GM19463 (cell line): Measurements from ENCODE around the gene OR6B3.

Source experiments
- ATAC-seq: cut with Tn5 transposase; IDR thresholded peaks from one replicate; pipeline ENCODE4 v1.9.1; 2021; ENCODE audit warnings: mild to moderate bottlenecking, moderate library complexity; ENCODE audit not compliant: unreplicated experiment

OR6B3 gene

DNA sequence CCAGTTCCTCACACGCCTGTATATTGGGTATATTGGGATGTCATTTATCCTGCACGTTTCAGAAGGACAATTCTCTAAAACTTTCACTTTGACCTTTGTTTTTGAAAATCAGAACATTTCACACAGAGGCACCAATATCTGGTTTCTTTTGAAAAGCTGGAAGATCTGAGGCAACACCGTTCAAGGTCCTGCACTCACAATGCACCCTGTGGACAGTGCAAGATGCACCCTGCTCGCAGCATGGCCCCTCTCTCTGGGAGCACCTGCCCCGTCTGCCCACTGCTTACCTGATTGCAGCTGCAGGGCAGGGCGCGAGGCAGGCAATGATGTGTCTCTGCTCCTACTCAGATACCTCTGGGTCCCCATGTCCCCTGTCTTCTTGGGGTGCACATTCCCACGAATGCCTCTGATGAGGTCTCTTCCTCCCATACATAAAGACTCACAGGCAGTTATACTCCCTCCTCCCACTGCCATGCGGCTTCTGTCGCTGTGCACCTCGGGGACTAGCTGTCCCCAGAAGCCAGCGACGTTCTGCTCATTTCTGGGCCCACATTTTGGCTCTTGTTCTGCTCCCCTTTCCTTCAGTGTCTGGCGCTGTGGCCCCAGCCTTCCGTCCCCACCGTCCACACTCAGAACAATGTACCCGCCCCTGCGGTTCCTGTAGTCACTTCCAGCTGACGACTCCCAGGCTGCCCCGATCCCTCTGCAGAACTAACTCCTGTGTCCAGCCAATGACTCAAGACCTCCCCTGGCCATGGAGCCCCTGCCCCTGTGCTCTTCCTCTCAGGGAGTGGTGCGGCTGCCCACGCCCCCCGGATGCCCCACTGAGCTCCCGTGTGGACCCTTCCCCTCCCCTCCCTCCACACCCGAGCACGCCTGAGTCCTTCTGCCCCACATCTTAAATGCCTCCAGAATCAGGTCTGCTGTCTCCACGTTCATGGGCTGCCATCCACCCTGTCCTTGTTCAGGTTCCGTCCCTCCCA lies at the start of gene OR6B3:
OR6B3 (minus strand) TSS at position 349 of the 983 bp plus-strand sequence.
- ATAC-seq, result no peak

- ATAC-seq, result no peak
Observed at GRCh38 chr2:240098349-240098748, 45.0 kb upstream of the OR6B3 start.

- ATAC-seq, result no peak
Observed at GRCh38 chr2:240095556-240096523, 42.5 kb upstream of the OR6B3 start.

DNA sequence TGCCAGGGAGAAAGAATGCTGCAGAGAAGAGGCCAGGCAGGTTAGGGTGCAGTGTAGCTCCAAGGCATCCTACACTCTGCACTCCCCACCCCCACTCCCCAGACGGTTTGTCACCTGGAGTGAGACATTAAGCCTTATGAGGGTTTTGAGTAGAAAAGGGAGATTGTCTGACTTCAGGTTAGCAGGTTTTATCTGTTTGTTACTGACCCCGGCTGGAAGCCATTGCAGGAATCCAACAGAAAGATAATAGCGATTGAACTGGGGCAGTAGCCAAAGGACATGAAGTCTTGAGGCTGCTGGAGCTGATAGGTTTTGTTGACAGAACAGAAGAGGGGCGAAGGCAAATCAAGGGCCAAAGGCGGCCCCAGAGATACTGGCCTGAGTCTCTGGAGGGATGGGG lies 36.0 kb upstream of the OR6B3 start:
- ATAC-seq, result no peak

GRCh38 chr2:240086563-240086962 lies 33.2 kb upstream of the OR6B3 start:
- ATAC-seq, result no peak

GRCh38 chr2:240078631-240079030 lies 25.3 kb upstream of the OR6B3 start:
- no peak for ATAC-seq

- no peak for ATAC-seq
Observed at GRCh38 chr2:240077442-240077841, 24.1 kb upstream of the OR6B3 start.

- no peak for ATAC-seq
Observed at GRCh38 chr2:240074545-240074944, 21.2 kb upstream of the OR6B3 start.

DNA sequence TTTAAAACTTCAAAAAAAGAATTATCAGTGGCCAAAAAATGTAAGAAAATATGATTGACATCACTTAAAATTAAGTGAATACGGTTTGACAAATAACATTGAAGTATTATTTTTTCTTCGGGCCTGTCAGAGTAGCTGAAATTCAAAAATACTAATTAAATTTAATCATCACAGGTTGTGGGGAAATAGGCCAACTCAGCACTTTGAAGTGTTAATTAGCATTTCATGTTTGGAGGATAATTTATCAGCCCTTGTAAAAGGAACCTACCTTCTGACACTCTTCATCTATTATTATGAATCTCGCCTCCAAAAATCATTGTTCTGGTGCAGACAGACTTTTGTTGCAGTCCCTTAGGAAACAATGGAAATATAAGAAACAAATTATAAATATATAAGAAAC lies 17.6 kb upstream of the OR6B3 start:
- ATAC-seq, result no peak

DNA sequence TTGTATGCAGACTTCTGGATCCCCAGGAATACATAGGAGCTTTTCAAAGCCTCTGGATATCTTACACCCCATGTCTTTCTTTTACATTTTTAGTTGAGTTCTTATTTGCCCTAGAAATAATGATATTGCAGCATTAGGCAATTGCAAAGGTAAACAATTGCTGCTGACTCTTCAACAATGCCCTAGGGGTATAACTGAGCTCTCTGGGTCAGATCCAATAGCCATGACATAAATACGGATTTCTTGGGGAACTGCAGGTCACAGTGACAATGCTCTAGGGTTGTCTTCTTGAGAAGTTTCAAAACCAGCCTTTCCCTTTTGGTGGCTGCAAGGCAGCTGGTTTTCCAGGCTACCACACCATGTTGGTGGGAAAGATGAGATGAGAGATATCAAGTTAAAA lies 16.5 kb upstream of the OR6B3 start:
- no peak for ATAC-seq

DNA sequence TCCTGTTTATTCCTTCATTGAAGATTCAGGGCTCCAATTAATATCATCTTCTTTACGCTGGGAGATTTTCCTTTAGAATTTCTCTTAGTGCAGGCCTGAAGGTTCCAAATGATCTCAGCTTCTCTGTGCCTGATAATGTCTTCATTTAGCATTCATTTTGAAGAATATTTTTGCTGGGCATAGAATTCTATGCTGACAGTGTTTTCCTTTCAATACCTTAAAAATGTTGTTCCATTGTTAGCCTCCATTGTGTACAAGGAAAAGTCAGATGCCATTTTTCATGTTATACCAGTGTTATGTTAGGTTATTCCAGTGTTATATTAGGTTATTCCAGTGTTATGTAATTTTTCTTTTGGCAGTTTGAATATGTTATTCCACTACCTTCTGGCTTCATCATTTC lies 14.9 kb upstream of the OR6B3 start:
- ATAC-seq, result no peak

DNA sequence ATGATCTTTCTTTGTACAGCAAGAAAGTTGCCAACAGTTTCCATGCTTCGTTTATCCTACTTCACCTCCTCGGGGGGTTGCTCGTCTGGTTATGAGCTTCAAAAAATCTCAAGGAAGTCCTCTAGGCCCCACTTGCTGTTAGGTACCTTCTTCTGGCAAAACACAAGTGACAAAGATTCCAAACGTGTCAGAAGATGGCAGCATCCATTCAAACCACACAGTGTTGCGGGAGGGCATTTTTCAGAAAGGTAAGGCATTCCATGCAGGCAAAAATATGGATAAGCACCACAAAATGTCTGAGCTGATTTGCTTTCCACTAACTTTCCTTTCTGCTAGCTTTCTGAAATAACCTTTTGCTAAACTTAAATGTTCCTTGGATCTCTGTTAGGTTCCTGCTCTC lies 13.2 kb upstream of the OR6B3 start:
- ATAC-seq, result no peak

GRCh38 chr2:240064898-240065297 lies 11.6 kb upstream of the OR6B3 start:
- ATAC-seq, result no peak

DNA sequence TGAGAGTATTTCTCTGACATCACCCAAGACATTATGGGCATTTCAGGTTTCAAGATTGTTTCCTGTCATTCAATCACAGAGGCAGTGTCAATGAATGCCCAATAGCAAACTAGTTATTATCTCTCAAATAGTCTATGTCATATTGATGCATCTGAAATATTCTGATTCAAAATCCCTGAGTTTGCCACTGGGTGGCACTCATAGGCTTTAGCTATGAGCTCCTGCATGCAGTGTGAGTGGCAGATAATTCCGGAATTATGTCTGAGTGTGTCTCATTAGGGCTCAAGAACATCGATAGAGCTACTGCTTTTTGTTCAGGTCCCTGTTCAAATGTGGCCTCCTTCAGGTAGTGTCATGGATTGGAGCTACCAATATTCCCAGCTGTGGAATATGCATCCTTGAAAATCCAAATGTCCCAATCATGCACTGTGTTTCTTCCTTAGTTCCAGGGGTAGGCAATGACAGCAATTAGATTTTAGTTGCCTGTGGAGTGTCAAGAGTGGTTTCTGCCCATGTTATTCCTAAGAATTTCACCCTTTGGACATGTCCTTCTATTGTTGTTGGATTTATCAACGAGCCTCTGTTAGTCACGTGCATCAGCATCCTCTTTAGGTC lies 7.8 kb upstream of the OR6B3 start:
- ATAC-seq, result no peak

- no peak for ATAC-seq
Observed at GRCh38 chr2:240056678-240057077, 3.4 kb upstream of the OR6B3 start.

DNA sequence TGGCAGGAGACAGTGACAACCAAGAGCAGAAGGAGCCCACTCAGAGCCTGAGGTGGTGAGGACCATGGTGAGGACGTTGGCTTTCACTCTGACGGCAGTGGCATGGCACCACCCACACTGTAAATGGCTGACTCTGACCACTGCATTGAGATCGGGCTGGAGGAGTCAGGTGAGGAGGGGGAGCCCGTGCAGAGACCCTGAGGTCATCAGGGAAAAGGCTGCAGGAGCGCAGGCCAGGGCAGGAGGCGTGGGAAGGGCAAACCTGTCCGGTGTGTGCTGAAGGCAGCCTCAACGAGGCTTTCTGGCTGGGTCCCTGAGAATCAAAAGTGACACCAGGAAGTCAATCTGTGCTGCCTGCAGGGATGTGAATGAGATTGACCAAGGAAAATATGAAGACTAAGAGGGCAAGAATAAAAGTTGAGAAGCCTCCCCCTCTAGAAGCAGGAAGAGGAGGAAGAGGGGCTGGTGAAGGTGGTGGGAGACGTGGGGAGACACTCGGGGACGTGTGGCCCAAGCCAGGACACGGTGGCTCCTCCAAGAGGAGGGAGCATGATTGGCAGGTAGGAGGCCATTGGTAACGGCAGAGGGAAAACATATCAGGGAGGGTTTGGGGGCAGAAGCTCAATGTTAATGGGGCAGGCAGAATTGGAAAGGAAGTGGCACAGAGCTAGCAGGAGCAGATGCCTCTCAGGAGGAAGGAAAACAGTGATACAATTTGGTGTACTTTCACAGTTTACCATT lies 2.0 kb upstream of the OR6B3 start:
- ATAC-seq, result no peak

DNA sequence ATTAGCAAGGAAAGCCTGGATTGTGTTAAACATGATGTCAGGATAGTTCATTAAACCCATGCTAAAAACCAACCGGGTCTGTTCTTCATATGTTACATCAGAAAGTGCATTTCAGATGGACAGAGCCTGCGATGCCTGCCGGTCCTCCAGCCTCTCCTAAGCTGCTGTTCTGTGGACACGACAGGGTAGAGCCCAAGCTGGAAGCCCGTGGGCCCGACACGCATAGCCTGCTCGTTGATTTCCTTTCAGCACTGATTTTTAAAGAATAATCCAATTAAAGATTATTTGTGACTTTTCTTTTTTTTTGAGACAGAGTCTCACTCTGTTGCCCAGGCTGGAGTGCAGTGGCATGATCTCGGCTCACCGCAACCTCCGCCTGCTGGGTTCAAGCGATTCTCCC lies 797 bp downstream of the OR6B3 start:
- no peak for ATAC-seq

DNA sequence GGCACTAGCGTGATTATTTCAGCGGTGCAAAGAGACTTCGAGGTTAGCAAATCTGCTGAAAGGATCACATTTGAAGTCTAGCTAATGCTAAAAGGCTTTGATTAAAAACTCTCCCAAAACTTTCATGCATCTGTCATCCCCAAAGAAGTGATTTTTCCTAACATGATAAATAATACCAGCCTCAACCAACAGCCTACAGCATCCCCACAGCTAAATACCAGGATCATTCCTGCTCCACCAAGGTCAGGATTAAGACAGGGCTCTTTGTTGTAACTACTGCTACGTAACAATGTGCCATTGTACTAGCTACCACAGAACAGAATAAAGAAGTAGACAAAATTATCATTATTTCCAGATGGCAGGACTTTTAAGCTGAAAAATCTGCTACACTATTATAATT lies 1.6 kb downstream of the OR6B3 start:
- ATAC-seq, result no peak

DNA sequence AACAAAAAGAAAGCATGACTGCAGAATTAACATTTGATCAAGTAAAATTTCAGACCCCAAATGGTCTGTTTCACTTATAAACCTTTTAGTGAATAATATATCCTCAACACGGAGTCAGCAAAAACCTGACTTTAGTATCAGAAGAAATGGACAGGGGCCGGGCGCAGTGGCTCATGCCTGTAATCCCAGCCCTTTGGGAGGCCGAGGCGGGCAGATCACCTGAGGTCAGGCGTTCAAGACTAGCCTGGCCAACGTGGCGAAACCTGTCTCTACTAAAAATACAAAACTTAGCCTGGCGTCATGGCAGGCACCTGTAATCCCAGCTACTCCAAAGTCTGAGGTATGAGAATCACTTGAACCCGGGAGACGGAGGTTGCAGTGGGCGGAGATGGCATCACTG lies 3.0 kb downstream of the OR6B3 start:
- ATAC-seq, result no peak

- ATAC-seq, result no peak
Observed at GRCh38 chr2:240048237-240048636, 5.1 kb downstream of the OR6B3 start.
